HG02981 (cell line): Measurements from ENCODE around the gene CDH11.

Experiments
- ATAC-seq: cut with Tn5 transposase; IDR thresholded peaks from one replicate; pipeline ENCODE4 v1.9.1; 2021; ENCODE audit warnings: mild to moderate bottlenecking, moderate library complexity; ENCODE audit not compliant: unreplicated experiment

Gene CDH11

DNA sequence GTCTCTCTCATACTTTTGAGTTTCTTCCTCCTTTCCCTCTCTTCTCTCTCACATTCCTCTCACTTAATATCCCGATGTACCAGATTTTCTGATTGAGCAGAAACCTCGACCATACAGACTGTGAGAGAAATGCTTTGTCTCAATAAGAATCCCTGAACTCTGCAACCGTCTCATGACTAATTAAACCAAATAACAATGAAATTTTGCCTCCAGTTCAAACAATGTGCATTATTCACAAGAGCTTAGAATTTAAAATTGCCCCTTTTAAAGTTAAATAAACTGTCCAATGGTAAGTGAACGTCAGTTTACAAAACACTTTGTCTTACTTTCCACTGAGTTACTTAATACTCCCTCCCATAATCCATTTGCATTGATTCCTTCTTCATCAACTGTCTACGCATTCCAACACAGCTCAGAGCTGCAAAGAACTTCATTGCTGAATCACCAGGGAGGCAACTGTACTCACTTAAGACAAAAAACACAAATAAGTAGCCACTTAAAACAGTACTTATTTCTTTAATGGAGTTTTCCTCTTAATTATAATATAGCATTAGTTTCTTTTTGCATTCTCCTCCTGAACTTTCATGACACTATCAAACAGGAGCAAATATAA lies 4.9 kb downstream of the CDH11 start:
- ATAC-seq = no peak

DNA sequence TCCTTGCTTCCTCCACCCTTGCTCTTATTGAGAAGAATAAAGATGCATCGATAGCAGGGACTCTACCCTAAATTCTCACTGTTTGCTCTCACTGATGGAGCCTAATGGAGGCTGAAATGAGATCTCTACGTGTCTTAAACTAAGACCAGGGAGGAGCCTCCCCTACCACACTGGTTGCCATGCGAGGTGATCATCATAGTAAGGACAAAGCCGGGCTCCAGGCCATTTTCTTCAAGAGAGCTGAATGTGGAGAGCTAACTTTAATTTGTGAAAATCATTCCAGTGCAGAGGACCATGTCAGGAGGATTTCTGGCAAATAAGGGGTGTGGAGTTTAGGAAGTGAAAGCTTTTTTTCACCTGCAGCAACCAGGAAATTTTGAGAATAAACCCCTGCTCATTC lies 5.6 kb downstream of the CDH11 start:
- no peak for ATAC-seq

DNA sequence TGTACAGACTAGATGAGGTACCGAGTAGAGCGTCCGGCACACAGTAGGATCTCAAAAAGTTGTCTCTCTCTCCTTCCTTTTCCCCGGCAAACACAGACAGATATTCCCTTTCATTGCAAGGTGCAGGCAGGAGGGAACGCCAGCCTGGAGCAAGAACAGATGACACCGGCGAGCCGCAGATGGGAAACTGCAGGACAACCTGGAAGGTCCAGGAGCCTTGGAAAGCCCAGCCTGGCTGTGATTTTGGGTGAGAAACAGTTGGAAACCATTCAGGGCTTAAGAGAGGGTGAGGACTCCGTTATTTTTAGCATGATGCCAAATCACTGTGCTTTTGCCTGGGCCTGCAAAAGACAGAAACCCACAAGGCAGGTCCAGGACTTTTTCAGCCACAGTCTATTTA lies 7.3 kb downstream of the CDH11 start:
- ATAC-seq = no peak

DNA sequence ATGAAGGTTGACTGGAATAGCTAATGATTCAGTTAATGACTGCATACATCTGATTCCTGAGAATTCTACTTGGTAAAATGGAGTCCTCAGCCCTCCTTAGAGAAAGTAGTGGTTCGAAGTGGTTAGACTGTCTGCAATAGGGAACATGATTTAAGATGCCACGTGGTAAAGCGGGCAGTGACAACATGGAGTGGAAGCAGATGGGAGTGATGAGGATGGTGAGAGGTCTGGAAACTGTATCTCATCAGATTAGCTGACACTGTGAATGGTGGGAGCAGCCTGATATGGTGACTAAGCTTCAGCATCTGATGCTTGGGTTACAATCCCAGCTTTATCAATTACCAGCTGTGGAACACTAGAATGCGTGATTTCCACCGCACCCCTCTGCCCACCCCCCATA lies 8.4 kb downstream of the CDH11 start:
- ATAC-seq = no peak

DNA sequence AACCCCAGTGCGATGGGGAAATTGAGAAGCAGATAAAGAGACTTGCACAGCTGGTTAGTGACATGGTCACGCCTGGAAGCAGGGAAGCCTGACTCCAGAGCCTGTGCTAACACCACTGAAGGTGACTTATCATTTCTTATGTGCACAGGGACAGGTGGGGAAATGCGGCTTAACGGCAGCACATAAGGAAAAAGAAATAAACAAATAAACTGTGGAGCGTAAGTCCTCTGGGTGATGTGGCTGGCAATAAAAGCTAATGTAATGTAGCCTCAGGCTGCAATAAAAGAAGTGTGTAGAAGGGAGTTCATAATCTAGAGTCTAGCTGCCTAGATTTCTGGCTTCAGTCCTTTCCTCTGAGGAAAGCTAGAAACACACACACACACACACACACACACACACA lies 10.6 kb downstream of the CDH11 start:
- no peak for ATAC-seq

DNA sequence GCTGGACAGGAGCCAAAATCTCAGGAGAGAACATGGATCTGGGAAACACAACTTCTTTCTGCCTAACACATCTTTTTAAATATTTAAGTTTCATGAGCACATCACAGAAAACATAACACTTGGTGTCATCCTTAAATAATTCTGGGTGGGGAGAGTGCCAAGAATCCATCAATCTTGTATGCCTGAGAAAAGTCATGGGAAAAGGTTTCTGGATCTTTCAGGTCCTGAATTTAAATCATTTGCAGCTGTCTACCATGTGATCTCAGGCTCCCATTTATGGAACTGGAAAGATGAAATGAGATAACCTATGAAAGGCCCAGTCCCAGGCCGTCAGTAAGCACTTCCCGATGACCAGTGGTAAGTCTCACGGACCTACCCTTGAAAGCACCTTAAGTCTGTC lies 15.1 kb downstream of the CDH11 start:
- no peak for ATAC-seq

DNA sequence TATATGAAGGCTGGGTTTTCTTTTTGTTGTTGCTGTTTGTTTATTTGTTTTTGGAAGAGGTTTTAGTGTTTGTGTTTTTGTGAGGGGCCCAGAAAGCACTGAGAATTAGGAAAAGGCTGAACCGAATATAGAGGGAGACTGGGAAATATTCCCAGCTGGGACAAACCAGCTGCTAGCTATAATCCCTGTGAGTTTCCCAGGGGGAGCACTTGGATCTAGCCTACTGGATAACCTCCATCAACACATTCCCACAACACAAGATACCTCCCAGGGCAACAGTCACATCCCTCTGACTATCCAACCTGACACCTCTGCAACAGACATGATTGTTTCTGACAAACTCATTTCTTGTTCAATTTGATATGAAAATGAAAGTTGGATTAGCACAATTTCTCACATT lies 16.7 kb downstream of the CDH11 start:
- ATAC-seq = no peak

DNA sequence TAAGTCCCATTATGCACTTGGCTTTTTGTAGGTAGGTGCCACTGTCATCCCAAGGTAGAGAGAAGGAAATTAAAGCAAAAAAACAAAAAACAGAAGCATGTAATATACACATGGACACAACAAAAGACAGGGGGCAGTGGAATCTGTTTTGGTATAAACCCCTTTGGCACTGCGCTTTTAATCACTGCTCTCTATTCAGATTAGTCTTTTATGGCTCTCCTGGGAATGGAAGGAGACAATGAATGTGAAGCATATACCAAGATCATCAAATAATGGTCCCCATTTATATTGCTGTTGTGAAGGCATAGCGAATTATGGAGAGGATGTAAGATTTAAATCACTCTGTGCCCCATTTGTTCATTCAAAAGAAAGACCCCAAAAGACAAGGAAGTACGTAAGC lies 17.4 kb downstream of the CDH11 start:
- no peak for ATAC-seq

DNA sequence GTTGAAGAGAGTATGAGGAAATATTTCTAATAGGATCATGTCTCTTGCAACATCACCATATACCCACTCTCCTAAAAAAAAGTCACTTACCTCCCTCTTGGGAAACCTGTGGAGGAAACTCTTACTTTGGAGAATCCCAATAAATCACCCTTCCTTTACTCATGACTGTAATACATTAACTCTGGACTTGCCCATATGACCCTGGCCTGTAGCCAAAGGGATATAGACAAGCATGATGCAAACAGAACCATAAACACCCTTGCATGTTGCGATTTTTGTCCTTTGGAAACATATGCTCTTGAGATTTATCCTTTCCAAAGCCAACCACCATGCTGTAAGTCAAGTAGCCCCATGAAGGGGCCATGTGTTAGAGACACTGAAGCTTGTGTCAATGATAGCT lies 19.5 kb downstream of the CDH11 start:
- no peak for ATAC-seq

DNA sequence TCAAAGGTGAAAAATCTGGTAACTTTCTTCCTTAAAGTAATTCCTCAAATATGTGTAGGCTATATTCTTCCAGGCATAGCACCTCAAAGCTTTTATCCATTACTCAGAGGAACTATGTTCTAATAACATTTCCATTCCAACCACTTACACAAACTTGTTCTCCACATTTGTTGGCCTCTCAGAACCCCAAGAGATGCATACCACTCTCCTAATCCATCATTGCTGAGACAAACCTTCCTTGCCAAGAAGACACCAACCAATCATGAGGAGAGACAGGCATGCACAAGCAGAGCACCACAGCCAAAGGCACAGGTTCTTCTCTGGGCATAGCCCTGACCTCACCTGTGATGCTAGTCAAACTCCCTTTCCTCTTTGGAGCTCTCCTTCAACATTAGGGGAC lies 20.9 kb downstream of the CDH11 start:
- no peak for ATAC-seq

DNA sequence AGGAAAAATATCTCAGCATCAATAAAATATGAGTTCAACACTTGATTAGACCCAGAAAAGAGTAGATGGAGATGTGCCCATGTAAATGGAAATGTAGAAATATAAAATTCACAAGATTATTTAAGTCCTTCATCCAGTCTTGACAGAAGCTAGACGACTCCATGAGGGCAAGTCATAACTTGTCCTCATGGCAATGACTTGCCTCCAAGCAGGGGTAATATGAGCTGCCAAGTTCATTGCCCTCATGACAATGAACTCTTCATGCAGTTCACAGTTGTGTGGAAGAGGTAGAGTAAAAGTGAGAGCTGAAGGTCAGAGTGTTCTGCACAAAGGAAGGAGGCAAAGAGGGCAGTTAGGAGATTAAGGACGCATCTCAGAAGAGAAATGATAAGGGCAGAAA lies 22.3 kb downstream of the CDH11 start:
- no peak for ATAC-seq

DNA sequence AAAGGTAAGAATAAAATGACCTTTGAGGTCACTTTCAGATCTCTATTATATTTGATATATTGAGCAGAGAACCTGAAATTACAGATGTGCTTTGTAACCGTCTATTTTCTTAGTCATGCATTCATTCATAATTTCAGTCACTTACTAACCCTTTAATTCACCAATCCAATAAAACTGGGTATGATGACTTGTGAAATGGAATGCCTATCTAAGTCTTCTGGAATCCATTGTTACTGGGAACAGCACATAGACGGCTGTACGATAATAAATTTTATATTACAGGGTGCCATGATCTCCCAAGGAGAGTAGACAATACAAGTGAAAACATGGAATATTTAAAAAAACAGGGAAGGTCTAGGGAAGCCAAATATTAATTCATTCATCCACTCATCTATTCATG lies 22.9 kb downstream of the CDH11 start:
- no peak for ATAC-seq

DNA sequence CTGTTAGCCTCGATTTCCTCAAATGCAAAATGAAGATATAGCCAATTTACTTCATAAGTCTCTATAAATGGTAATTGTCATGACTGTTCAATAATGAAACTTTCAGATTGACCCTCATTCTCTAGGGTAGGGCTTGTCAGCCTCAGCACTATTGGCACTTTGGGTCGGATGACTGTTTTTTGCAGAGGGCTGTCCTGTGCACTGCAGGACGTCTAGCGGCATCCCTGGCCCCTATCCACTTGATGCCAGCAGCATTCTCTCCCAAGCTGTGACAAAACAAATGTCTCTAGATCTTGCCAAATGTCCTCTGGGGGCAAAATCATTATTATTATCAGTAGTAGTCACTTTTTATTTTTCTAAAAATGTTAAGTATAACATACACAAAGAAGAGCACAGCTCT lies 24.6 kb downstream of the CDH11 start:
- no peak for ATAC-seq

DNA sequence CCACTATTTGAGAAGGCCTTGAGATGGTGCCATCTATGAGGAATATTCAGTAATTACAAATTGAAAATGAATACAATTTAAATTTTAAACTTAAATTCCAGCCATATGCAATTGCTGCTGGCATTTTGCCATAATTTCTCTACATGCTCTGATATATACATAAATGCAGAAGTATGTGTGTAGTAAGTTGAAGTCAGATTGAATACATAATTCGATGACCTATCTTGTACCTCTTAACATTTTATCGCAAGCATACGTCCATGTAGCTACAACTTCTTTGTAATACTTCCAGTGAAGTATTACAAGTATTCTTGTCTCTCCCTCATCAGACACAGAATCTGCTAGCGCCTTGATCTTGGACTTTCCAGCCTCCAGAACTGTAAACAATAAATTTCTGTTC lies 26.0 kb downstream of the CDH11 start:
- no peak for ATAC-seq

DNA sequence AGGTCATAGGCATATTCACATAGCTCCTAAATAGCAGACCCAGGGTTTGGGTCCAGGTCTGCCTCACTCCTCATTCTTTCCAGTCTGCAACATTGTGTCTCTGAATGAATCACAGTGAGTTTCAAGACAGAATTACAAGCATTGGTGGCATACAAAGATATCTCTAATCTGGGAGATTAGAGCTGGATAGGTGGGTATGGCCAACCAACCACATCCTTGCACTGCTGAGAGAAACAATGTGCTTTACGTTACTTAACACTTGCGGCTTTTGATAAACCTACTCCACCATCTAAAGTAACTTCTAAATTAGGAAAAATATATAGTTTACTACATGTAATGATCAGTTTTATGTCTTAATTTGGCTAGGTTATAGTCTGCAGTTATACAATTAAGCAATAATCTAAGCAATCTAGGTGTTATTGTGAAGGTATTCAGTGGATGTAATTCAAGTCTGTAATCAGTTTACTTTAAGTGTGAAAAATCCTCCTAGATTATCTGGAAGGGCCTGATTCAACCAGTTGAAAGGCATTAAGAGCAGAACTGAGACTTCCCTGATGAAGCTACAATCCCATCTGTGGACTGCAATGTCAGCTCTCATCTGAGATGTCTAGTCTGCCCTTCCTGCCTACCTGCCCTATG lies 26.7 kb downstream of the CDH11 start:
- ATAC-seq = no peak

DNA sequence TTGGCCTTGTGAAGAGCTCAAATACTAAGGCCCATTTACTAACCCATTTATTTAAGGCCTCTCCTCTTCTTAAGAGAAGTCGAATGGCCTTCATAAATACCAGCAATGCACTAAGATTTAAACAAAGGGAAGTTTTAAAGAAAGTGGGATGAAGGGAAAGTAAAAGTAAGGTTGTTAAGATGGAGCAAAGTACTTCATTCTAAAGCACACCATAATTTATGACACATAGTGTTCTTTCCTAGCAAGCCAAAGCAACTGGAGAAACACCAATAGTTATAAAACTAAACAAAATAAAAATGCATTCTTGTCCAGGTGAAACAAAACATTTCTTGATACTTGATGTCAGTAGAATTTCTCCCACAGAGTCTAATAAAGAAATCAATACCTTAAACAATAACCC lies 27.9 kb downstream of the CDH11 start:
- ATAC-seq = no peak

DNA sequence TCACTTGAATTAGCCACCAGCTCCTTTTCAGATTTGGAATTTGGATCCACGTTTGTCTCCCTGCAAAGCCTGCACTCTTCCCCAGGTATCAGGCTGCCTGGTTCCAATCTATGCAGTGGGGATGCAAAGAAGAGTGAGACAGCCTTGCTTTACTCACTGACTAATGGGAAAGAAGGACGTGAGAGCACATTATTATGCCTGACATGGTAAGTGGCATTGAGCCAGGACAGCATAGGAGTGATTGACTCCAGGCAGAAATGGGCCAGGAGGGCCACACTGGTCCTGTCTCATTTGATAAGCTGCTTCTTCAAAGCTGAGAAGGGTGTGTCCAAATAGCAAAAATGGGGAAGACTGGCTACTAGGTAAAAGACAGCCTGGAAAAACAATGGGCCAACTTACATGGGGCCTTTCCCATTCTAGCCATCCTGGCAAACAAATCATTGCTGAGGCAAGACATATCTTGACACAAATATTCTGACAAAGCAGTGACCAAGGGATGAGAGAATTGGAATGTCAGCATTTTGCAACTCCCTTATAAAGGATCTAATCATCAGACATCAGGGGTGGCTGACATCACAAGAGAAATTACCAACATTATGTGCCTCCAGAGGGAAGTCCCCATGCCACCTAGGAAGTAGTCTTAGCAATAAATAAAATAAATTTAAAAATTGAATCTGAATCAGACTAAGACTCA lies 38.6 kb downstream of the CDH11 start:
- no peak for ATAC-seq

DNA sequence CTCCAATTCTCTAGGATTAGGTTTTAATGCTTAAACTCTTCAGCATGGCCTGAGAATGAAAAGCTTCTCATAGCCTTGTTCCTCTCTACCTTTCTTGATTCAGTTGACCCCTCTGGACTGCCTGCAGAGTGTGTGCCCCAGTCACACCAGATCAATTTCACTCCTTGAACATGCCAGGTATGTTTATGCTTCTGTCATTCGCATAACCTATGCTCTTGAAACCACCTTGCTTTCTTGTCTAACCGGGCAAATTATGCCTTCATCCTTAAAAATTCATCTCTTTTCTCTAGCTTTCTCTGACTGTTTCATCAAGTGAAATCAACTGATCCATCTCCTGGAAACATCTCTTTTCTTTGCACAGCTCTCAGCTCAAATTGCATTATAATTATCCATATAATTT lies 42.3 kb downstream of the CDH11 start:
- ATAC-seq = no peak

DNA sequence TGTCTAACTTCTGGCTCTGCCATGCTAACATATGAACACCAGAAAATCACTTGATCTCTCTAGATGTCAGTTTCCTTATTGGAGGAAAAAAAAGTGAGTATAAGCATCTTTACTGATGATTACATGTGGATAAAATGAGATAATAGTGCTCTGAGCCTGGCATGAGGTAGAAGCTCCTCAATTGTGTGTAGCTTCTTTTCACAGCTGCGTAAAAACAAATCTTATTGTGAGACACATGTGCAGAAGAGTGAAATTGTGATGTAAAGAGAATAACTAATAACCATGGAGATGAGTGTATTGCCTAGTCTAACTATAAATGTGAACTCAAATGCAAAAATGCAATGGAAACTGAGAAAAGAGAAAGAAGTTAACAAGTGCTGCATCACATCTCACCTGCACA lies 44.7 kb downstream of the CDH11 start:
- no peak for ATAC-seq

DNA sequence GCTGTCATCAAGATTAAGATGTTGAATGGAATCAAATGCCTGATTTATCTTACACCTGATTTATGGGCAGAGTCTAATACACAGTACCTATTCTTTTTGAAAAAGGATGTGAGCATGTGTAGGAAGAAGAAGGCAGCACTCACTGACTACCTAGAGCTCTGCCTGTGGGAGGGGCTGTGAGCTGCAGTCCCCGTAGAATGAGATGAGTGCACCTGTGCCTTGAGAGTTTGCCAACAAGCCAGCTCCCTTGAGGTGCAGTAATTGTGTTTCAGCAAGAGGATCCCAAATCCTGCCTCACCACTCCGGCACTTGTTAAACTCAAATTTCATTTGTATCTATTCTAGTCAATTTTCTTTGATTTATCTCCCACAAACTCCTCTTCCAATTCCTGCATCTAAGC lies 46.0 kb downstream of the CDH11 start:
- ATAC-seq = no peak

DNA sequence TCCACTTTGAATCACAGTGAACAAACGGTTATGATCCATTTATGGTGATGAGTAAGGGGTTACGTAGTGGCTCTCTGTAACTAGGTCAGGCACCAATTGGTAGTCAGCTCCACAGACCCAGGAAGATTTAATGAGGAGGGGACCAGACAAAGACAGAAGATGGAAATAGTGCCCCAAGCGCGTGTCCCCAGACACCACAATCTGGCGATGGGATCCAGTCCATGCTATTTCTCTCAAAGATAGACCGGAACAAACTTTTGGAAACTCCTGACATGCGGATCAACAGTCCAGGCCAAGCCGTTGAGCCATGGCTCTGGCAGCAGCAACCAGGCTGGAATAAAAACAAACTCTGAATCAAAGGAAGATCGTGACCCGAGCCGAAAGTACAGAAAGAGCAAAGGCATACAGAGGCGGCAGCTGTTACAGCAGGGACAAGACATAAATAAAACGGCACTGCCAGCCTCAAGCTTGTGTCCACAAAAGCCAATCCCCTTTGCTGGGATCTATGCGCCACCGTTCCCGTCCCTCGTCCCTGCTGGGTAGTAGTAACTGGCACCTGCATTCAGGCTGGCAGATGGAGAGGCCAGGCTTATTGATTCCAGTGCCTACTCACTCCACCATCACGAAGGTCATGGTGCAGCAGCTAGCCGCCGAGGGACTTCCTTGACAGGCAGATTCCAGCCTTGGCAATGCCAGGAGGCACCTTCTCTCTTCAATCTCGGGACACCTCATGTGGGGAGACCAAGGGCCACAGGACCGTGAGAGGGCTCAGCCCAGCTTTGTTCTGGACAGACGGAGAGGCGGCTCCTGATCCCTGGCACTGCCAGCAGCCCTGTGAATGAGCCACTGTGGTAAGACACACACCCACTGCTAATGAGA lies 50.2 kb downstream of the CDH11 start:
- no peak for ATAC-seq
